A549 (cell line): Measurements from ENCODE around the gene TMOD2. TPM values are rescaled to one million over a fixed set of nuclear protein-coding genes. Genes with fewer than 3 reads are reported as not detected.

Source experiments
- ATAC-seq, 2 experiments: fragments of 200-7000 bp in 1 of 2; fragments of >200 bp in 1 of 2; cut with Nextera tagmentation in 1 of 2; cut with Tn5 transposase in 1 of 2; 3 replicates each; pipeline versions ENCODE4 v1.8.0 to v1.9.1; 2018 to 2020; ENCODE audit warnings: mild to moderate bottlenecking in 1 of 2, moderate library complexity in 1 of 2
- CTCF ChIA-PET: fragments of 300-600 bp; sonication (Branson Sonifier 250); formaldehyde crosslinking; extraction: SDS; loops from one replicate; lab custom pipeline; 2021; ENCODE audit warnings: antibody characterized with exemption, inconsistent platforms; lab: Yijun Ruan, JAX
- POLR2A ChIA-PET: fragments of 350-600 bp; formaldehyde crosslinking; extraction: SDS; loops from one replicate; lab custom pipeline; 2021; ENCODE audit warnings: antibody characterized with exemption, inconsistent platforms; lab: Yijun Ruan, JAX
- DNase-seq, 2 experiments: peaks; one replicate each; pipeline versions ENCODE4 v3.0.0 to v3.0.0-alpha.2; 2011 to 2016; ENCODE audit warnings: low read depth in 1 of 2, low spot score in 1 of 2
- FAIRE-seq: peaks from 2 replicates; lab custom pipeline; 2011; peaks lifted over from hg19 to GRCh38; lab: Jason Lieb, UNC
- H3K27ac ChIP-seq, 2 experiments: fragments of >200 bp; sonication (Bioruptor Twin); formaldehyde crosslinking; 3 replicates each; pipeline ENCODE4 v1.5.1; 2016 to 2017
- H3K4me1 ChIP-seq: fragments of >200 bp; sonication (Bioruptor Twin); formaldehyde crosslinking; 3 replicates; pipeline ENCODE4 v1.6.1; 2016
- H3K4me2 ChIP-seq: fragments of >200 bp; sonication (Bioruptor Twin); formaldehyde crosslinking; 3 replicates; pipeline ENCODE4 v1.6.1; 2016
- H3K4me3 ChIP-seq: fragments of >200 bp; sonication (Bioruptor Twin); formaldehyde crosslinking; 3 replicates; pipeline ENCODE4 v1.5.1; 2016
- H3K9me3 ChIP-seq: fragments of >200 bp; sonication (Bioruptor Twin); formaldehyde crosslinking; 3 replicates; pipeline ENCODE4 v1.6.1; 2016
- BCL3 ChIP-seq: fragments of >200 bp; sonication (Bioruptor Twin); formaldehyde crosslinking; IDR thresholded peaks from 3 replicates; pipeline ENCODE4 v1.6.1; 2016
- BHLHE40 ChIP-seq: IDR thresholded peaks from 2 replicates; pipeline ENCODE4 v1.6.1; 2012; ENCODE audit warnings: low read depth, low read length, inconsistent platforms
- EHF ChIP-seq: fragments of 250-450 bp; sonication (Bioruptor Pico); IDR thresholded peaks from 2 replicates; pipeline ENCODE4 v1.5.0; 2020; ENCODE audit warnings: mild to moderate bottlenecking
- FOSB ChIP-seq: fragments of 250-450 bp; sonication (Bioruptor Pico); IDR thresholded peaks from 2 replicates; pipeline ENCODE4 v1.5.0; 2020; ENCODE audit warnings: mild to moderate bottlenecking, moderate library complexity
- FOSL2 ChIP-seq, 2 experiments: fragments of 450-650 bp in 1 of 2; fragments of >200 bp in 1 of 2; sonication (Bioruptor Twin) in 1 of 2; formaldehyde crosslinking; IDR thresholded peaks; 2 replicates each; pipeline versions ENCODE4 v1.5.0 to v1.6.1; 2016 to 2020; ENCODE audit warnings: mild to moderate bottlenecking in 1 of 2, moderate library complexity in 1 of 2
- HDAC2 ChIP-seq: fragments of 200-600 bp; sonication (generic); IDR thresholded peaks from 2 replicates; pipeline ENCODE4 v1.6.1; 2016
- HES2 ChIP-seq: fragments of >200 bp; sonication (Bioruptor Twin); formaldehyde crosslinking; IDR thresholded peaks from 2 replicates; pipeline ENCODE4 v1.6.1; 2016
- HEYL ChIP-seq: fragments of 250-450 bp; sonication (Bioruptor Pico); IDR thresholded peaks from 2 replicates; pipeline ENCODE4 v1.8.0; 2021; ENCODE audit warnings: mild to moderate bottlenecking, moderate library complexity
- JUN ChIP-seq, 2 experiments: fragments of >200 bp; sonication (Bioruptor Twin); formaldehyde crosslinking; IDR thresholded peaks; 2 replicates in 1 of 2; 3 replicates in 1 of 2; pipeline ENCODE4 v1.6.1; 2016 to 2017
- KDM1A ChIP-seq: fragments of 200-600 bp; sonication (generic); IDR thresholded peaks from 2 replicates; pipeline ENCODE4 v1.6.1; 2016; ENCODE audit warnings: low read depth, mild to moderate bottlenecking
- MAZ ChIP-seq: fragments of 150-350 bp; IDR thresholded peaks from 2 replicates; pipeline ENCODE4 v1.6.1; 2014; ENCODE audit warnings: antibody characterized with exemption, low read depth, low read length, borderline replicate concordance
- NR3C1 ChIP-seq: fragments of >200 bp; sonication (Bioruptor Twin); formaldehyde crosslinking; IDR thresholded peaks from 3 replicates; pipeline ENCODE4 v1.6.1; 2017
- RAD21 ChIP-seq, 2 experiments: fragments of >200 bp in 1 of 2; sonication (Bioruptor Twin) in 1 of 2; formaldehyde crosslinking in 1 of 2; IDR thresholded peaks in 1 of 2; conservative IDR thresholded peaks in 1 of 2; 2 replicates in 1 of 2; 3 replicates in 1 of 2; pipeline ENCODE4 v1.6.1; 2012 to 2018; ENCODE audit warnings: inconsistent platforms in 1 of 2
- REST ChIP-seq: fragments of 200-600 bp; sonication (generic); IDR thresholded peaks from 2 replicates; pipeline ENCODE4 v1.6.1; 2016; ENCODE audit warnings: antibody characterized with exemption, mild to moderate bottlenecking, moderate library complexity
- SMC3 ChIP-seq: fragments of >200 bp; sonication (Bioruptor Twin); formaldehyde crosslinking; IDR thresholded peaks from 3 replicates; pipeline ENCODE4 v1.6.1; 2018; ENCODE audit warnings: inconsistent platforms
- SREBF2 ChIP-seq: fragments of 450-650 bp; IDR thresholded peaks from 2 replicates; pipeline ENCODE4 v1.6.1; 2014; ENCODE audit warnings: mild to moderate bottlenecking, moderate library complexity
- TFCP2L1 ChIP-seq: fragments of 250-450 bp; sonication (Bioruptor Pico); IDR thresholded peaks from 2 replicates; pipeline ENCODE4 v1.5.0; 2021; ENCODE audit warnings: mild to moderate bottlenecking
- ZFP36 ChIP-seq: fragments of 450-650 bp; IDR thresholded peaks from 2 replicates; pipeline ENCODE4 v1.6.1; 2014; ENCODE audit warnings: borderline replicate concordance; ENCODE audit not compliant: partially characterized antibody
- WGBS: methylation state at CpG from one replicate; pipeline ENCODE4 v1.1.6; 2017; ENCODE audit errors: missing lambda C conversion rate; 5-methylcytosine and 5-hydroxymethylcytosine counted together
- polyA plus RNA-seq, 4 experiments: library from polyadenylated mRNA; depleted of rRNA in 3 of 4; stranded (reverse); fragments of >200 nt; fragmentation: RNase III in 1 of 4; extraction: RNeasy Plus Mini Kit Qiagen cat#74134 plus additional on column Dnase treatment in 1 of 4; gene quantifications; 2 replicates in 3 of 4; 3 replicates in 1 of 4; pipeline ENCODE4 v1.2.3, GENCODE V29; 2011 to 2017
- TF ChIP-seq, protein P1 (sequence below): fragments of 450-650 bp; IDR thresholded peaks from 2 replicates; pipeline ENCODE4 v1.6.1; 2014; ENCODE audit warnings: antibody characterized with exemption

The TMOD2 gene
- polyA plus RNA-seq, 2 of the 4 experiments (the other 2 are of a cell fraction): 2.1 to 2.5 TPM

DNA sequence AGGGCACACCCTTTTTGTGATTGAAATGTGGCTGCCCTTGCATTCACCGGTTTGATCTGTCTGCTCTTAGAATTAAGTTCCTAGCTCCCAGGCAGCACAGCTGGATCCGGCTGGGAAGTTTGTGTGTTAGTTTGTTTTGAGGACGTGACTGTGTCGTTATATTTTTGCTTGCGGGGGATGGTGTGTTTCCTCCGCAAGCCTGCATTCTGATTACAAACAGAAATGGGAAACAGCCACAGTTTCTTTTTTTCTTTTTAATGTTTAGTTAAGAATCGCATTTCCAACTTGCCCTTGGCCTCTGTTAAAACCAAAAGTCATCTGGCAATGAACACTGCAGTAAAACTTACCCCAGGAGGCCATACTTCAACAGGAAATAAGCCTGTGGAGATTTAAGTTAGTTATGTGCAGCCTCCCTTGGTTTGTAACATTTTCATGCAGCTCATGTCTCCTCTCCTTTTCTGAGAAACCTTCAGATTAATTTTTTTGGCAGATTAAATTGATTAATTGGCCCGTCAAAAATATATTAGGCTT lies 78.9 kb downstream of the TMOD2 start (continued):
- no peak for TF ChIP-seq BCL3

GRCh38 chr15:51833772-51834171 lies 82.4 kb downstream of the TMOD2 start:
- TF ChIP-seq REST: no peak
- POLR2A ChIA-PET: no interaction called here
- Histone ChIP-seq H3K9me3 (no peaks in the 10 kb centered on the region), H3K4me3 (0 out of 3 replicates have a peak overlapping the region, but pooled peaks have one; percentile 0), H3K4me1 (peaks cover 80% of the 10 kb centered on the region), H3K4me2 (peak overlapping the region; percentile 86), H3K27ac (no peak overlapping the region)
- 23% methylated on average over 1 of the region's 1 CpG for WGBS
- DNase-seq (no peak), FAIRE-seq (peak; percentile 94), ATAC-seq (no peak)
- CTCF ChIA-PET: interaction anchor here (1.1 to 1.4 kb wide), 2 partner anchors 18 to 55 kb away, joined by 3 read pairs; no protein-coding TSS in a partner anchor

- POLR2A ChIA-PET: interaction anchor here (1.2 kb wide), 1 partner anchor 8 kb away, joined by 6 read pairs; the partner anchor contains the start of gene TMOD3
- H3K9me3 ChIP-seq: no peaks in the 10 kb centered on the region
- H3K4me1 ChIP-seq: peaks cover 92% of the 10 kb centered on the region
- H3K4me2 ChIP-seq: peak overlapping the region; percentile 64
- peak in 1 of 2 experiments; percentile 64 for DNase-seq
- WGBS: 15% methylated on average over 4 of the region's 4 CpGs
- H3K27ac ChIP-seq: peak overlapping the region; percentile 50 to 77
- CTCF ChIA-PET: interaction anchor here (0.6 to 1.5 kb wide), 4 partner anchors 36 to 68 kb away, joined by 3 to 10 read pairs (median 5); no protein-coding TSS in a partner anchor
- ATAC-seq: peak; percentile 69 to 76
- TF ChIP-seq EHF (CRISPR knock-in tag): no peak
- TF ChIP-seq, protein P1, sequence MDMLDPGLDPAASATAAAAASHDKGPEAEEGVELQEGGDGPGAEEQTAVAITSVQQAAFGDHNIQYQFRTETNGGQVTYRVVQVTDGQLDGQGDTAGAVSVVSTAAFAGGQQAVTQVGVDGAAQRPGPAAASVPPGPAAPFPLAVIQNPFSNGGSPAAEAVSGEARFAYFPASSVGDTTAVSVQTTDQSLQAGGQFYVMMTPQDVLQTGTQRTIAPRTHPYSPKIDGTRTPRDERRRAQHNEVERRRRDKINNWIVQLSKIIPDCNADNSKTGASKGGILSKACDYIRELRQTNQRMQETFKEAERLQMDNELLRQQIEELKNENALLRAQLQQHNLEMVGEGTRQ: peak; percentile 15; the same call in 1 of the 2 replicates
- no peak for TF ChIP-seq FOSB (CRISPR knock-in tag)
- no peak for TF ChIP-seq FOSL2 (IDR thresholded peaks at IDR 0.05)
- no peak for TF ChIP-seq FOSL2 (CRISPR knock-in tag; IDR thresholded peaks at IDR 0.05)
- no peak for FAIRE-seq
- no peak overlapping the region for H3K4me3 ChIP-seq
These were observed 86.4 kb downstream of the TMOD2 start for GRCh38 chr15:51837792-51838251.

GRCh38 chr15:51838270-51838669 lies 86.9 kb downstream of the TMOD2 start:
- H3K4me2 ChIP-seq: peak overlapping the region; percentile 64
- FAIRE-seq (no peak), DNase-seq (no peak), ATAC-seq (peak; percentile 48 to 50; a peak in 5 of 6 replicates)
- peaks cover 92% of the 10 kb centered on the region for H3K4me1 ChIP-seq
- POLR2A ChIA-PET: interaction anchor here (0.7 to 1.5 kb wide), 4 partner anchors 9 to 37 kb away, joined by 3 to 6 read pairs (median 4); partner anchors contain the start of gene TMOD3
- TF ChIP-seq MAZ: no peak
- H3K9me3 ChIP-seq: no peaks in the 10 kb centered on the region
- WGBS: 53% methylated on average over 2 of the region's 2 CpGs
- CTCF ChIA-PET: interaction anchor here (1.0 to 1.5 kb wide), 5 partner anchors 36 to 79 kb away, joined by 3 to 10 read pairs (median 3); no protein-coding TSS in a partner anchor
- H3K4me3 ChIP-seq: no peak overlapping the region
- H3K27ac ChIP-seq: peak overlapping the region; percentile 50 to 77

- no peak overlapping the region for H3K4me3 ChIP-seq
- no peak for FAIRE-seq
- ChIA-PET CTCF (interaction anchor here (0.9 to 2.3 kb wide), 5 partner anchors 11 to 64 kb away, joined by 3 to 8 read pairs (median 5); partner anchors contain the start of gene TMOD3), POLR2A (no interaction called here)
- 64% methylated on average over 4 of the region's 4 CpGs for WGBS
- no peak for DNase-seq
- no peak for ATAC-seq
- peak overlapping the region; percentile 71; the same call in 2 of the 3 replicates for H3K4me2 ChIP-seq
- peaks cover 92% of the 10 kb centered on the region for H3K4me1 ChIP-seq
- H3K9me3 ChIP-seq: no peaks in the 10 kb centered on the region
- H3K27ac ChIP-seq: no peak overlapping the region
- no peak for TF ChIP-seq JUN (IDR thresholded peaks at IDR 0.05)
- TF ChIP-seq BHLHE40: no peak
- TF ChIP-seq HDAC2: no peak
- no peak for TF ChIP-seq HES2
- TF ChIP-seq EHF (CRISPR knock-in tag): no peak
- TF ChIP-seq RAD21 (conservative IDR thresholded peaks at IDR 0.05 in 1 of 2, IDR thresholded peaks at IDR 0.05 in 1 of 2): no peak
- TF ChIP-seq HEYL (CRISPR knock-in tag): no peak
- TF ChIP-seq KDM1A: no peak
- no peak for TF ChIP-seq TFCP2L1 (CRISPR knock-in tag)
- TF ChIP-seq ZFP36: no peak
- TF ChIP-seq NR3C1: no peak
- no peak for TF ChIP-seq SREBF2
- TF ChIP-seq MAZ: no peak
- TF ChIP-seq SMC3: no peak
These were observed 89.3 kb downstream of the TMOD2 start for GRCh38 chr15:51840692-51841091.
